A549 (cell line): ENCODE results near the gene POMGNT2. TPM values are rescaled to one million over a fixed set of nuclear protein-coding genes. Genes with fewer than 3 reads are reported as not detected.
A peak's percentile ranks its signal among the peaks of the same experiment; 100 is the strongest.

ENCODE experiments used
- ATAC-seq, 2 experiments: fragments of 200-7000 bp in 1 of 2; fragments of >200 bp in 1 of 2; cut with Nextera tagmentation in 1 of 2; cut with Tn5 transposase in 1 of 2; 3 replicates each; pipeline versions ENCODE4 v1.8.0 to v1.9.1; 2018 to 2020; ENCODE audit warnings: mild to moderate bottlenecking in 1 of 2, moderate library complexity in 1 of 2
- CTCF ChIA-PET: fragments of 300-600 bp; sonication (Branson Sonifier 250); formaldehyde crosslinking; extraction: SDS; loops from one replicate; lab custom pipeline; 2021; ENCODE audit warnings: antibody characterized with exemption, inconsistent platforms; lab: Yijun Ruan, JAX
- POLR2A ChIA-PET: fragments of 350-600 bp; formaldehyde crosslinking; extraction: SDS; loops from one replicate; lab custom pipeline; 2021; ENCODE audit warnings: antibody characterized with exemption, inconsistent platforms; lab: Yijun Ruan, JAX
- DNase-seq, 2 experiments: peaks; one replicate each; pipeline versions ENCODE4 v3.0.0 to v3.0.0-alpha.2; 2011 to 2016; ENCODE audit warnings: low read depth in 1 of 2, low spot score in 1 of 2
- FAIRE-seq: peaks from 2 replicates; lab custom pipeline; 2011; peaks lifted over from hg19 to GRCh38; lab: Jason Lieb, UNC
- H3K27ac ChIP-seq, 2 experiments: fragments of >200 bp; sonication (Bioruptor Twin); formaldehyde crosslinking; 3 replicates each; pipeline ENCODE4 v1.5.1; 2016 to 2017
- H3K4me1 ChIP-seq: fragments of >200 bp; sonication (Bioruptor Twin); formaldehyde crosslinking; 3 replicates; pipeline ENCODE4 v1.6.1; 2016
- H3K4me2 ChIP-seq: fragments of >200 bp; sonication (Bioruptor Twin); formaldehyde crosslinking; 3 replicates; pipeline ENCODE4 v1.6.1; 2016
- H3K4me3 ChIP-seq: fragments of >200 bp; sonication (Bioruptor Twin); formaldehyde crosslinking; 3 replicates; pipeline ENCODE4 v1.5.1; 2016
- H3K9me3 ChIP-seq: fragments of >200 bp; sonication (Bioruptor Twin); formaldehyde crosslinking; 3 replicates; pipeline ENCODE4 v1.6.1; 2016
- CEBPB ChIP-seq, 2 experiments: fragments of >200 bp in 1 of 2; sonication (Bioruptor Twin) in 1 of 2; formaldehyde crosslinking in 1 of 2; IDR thresholded peaks; 2 replicates each; pipeline ENCODE4 v1.6.1; 2012 to 2016
- EHF ChIP-seq: fragments of 250-450 bp; sonication (Bioruptor Pico); IDR thresholded peaks from 2 replicates; pipeline ENCODE4 v1.5.0; 2020; ENCODE audit warnings: mild to moderate bottlenecking
- EHMT2 ChIP-seq: fragments of 200-600 bp; sonication (generic); IDR thresholded peaks from 2 replicates; pipeline ENCODE4 v1.6.1; 2016; ENCODE audit warnings: antibody characterized with exemption, low read depth, mild to moderate bottlenecking, moderate library complexity
- FOSL2 ChIP-seq, 2 experiments: fragments of 450-650 bp in 1 of 2; fragments of >200 bp in 1 of 2; sonication (Bioruptor Twin) in 1 of 2; formaldehyde crosslinking; IDR thresholded peaks; 2 replicates each; pipeline versions ENCODE4 v1.5.0 to v1.6.1; 2016 to 2020; ENCODE audit warnings: mild to moderate bottlenecking in 1 of 2, moderate library complexity in 1 of 2
- FOXS1 ChIP-seq: fragments of 250-450 bp; sonication (Bioruptor Pico); IDR thresholded peaks from 2 replicates; pipeline ENCODE4 v1.5.0; 2020; ENCODE audit warnings: mild to moderate bottlenecking, moderate library complexity
- GATA3 ChIP-seq: IDR thresholded peaks from 2 replicates; pipeline ENCODE4 v1.6.1; 2012; ENCODE audit warnings: borderline replicate concordance
- HDAC2 ChIP-seq: fragments of 200-600 bp; sonication (generic); IDR thresholded peaks from 2 replicates; pipeline ENCODE4 v1.6.1; 2016
- KDM5A ChIP-seq: fragments of 200-600 bp; sonication (generic); IDR thresholded peaks from 2 replicates; pipeline ENCODE4 v1.6.1; 2016; ENCODE audit warnings: antibody characterized with exemption, mild to moderate bottlenecking
- NFE2L2 ChIP-seq: fragments of 150-350 bp; conservative IDR thresholded peaks from 2 replicates; pipeline ENCODE4 v1.6.1; 2014; ENCODE audit warnings: low read length
- NPAS2 ChIP-seq: fragments of 250-450 bp; sonication (Bioruptor Pico); IDR thresholded peaks from 2 replicates; pipeline ENCODE4 v1.8.0; 2022; ENCODE audit warnings: mild to moderate bottlenecking, moderate library complexity, borderline replicate concordance
- NR3C1 ChIP-seq: fragments of >200 bp; sonication (Bioruptor Twin); formaldehyde crosslinking; IDR thresholded peaks from 3 replicates; pipeline ENCODE4 v1.6.1; 2017
- POLR2AphosphoS2 ChIP-seq: conservative IDR thresholded peaks from 2 replicates; pipeline ENCODE4 v1.6.1; 2012; ENCODE audit warnings: low read length, improper control_type of control experiment, inconsistent platforms
- RAD21 ChIP-seq, 2 experiments: fragments of >200 bp in 1 of 2; sonication (Bioruptor Twin) in 1 of 2; formaldehyde crosslinking in 1 of 2; IDR thresholded peaks in 1 of 2; conservative IDR thresholded peaks in 1 of 2; 2 replicates in 1 of 2; 3 replicates in 1 of 2; pipeline ENCODE4 v1.6.1; 2012 to 2018; ENCODE audit warnings: inconsistent platforms in 1 of 2
- RNF2 ChIP-seq: fragments of 200-600 bp; sonication (generic); IDR thresholded peaks from 2 replicates; pipeline ENCODE4 v1.6.1; 2016; ENCODE audit warnings: low read depth, mild to moderate bottlenecking, antibody characterized with exemption, moderate library complexity, borderline replicate concordance
- TP53 ChIP-seq: fragments of 250-450 bp; sonication (Bioruptor Pico); IDR thresholded peaks from 2 replicates; pipeline ENCODE4 v1.5.0; 2021; ENCODE audit warnings: mild to moderate bottlenecking, moderate library complexity
- ZC3H11A ChIP-seq: fragments of 450-650 bp; IDR thresholded peaks from 2 replicates; pipeline ENCODE4 v1.6.1; 2014; ENCODE audit warnings: antibody characterized with exemption, mild to moderate bottlenecking
- ZFP36 ChIP-seq: fragments of 450-650 bp; IDR thresholded peaks from 2 replicates; pipeline ENCODE4 v1.6.1; 2014; ENCODE audit warnings: borderline replicate concordance; ENCODE audit not compliant: partially characterized antibody
- ZSCAN20 ChIP-seq: fragments of 250-450 bp; sonication (Bioruptor Pico); IDR thresholded peaks from 2 replicates; pipeline ENCODE4 v1.8.0; 2022; ENCODE audit warnings: mild to moderate bottlenecking, moderate library complexity
- WGBS: methylation state at CpG from one replicate; pipeline ENCODE4 v1.1.6; 2017; ENCODE audit errors: missing lambda C conversion rate; 5-methylcytosine and 5-hydroxymethylcytosine counted together
- polyA plus RNA-seq, 4 experiments: library from polyadenylated mRNA; depleted of rRNA in 3 of 4; stranded (reverse); fragments of >200 nt; fragmentation: RNase III in 1 of 4; extraction: RNeasy Plus Mini Kit Qiagen cat#74134 plus additional on column Dnase treatment in 1 of 4; gene quantifications; 2 replicates in 3 of 4; 3 replicates in 1 of 4; pipeline ENCODE4 v1.2.3, GENCODE V29; 2011 to 2017
- TF ChIP-seq, protein P1 (sequence below): fragments of 250-450 bp; sonication (Bioruptor Pico); IDR thresholded peaks from 2 replicates; pipeline ENCODE4 v1.5.0; 2021; ENCODE audit warnings: mild to moderate bottlenecking, moderate library complexity, borderline replicate concordance
- TF ChIP-seq, protein P2 (sequence below): fragments of 200-600 bp; sonication (generic); IDR thresholded peaks from 2 replicates; pipeline ENCODE4 v1.6.1; 2016; ENCODE audit warnings: antibody characterized with exemption, mild to moderate bottlenecking, moderate library complexity
- TF ChIP-seq, protein P3 (sequence below): fragments of >200 bp; sonication (Bioruptor Twin); formaldehyde crosslinking; IDR thresholded peaks from 3 replicates; pipeline ENCODE4 v1.6.1; 2016
- TF ChIP-seq, protein P4 (sequence below): fragments of 150-350 bp; IDR thresholded peaks from 2 replicates; pipeline ENCODE4 v1.6.1; 2014; ENCODE audit warnings: low read depth, mild to moderate bottlenecking, low read length

Gene POMGNT2
- polyA plus RNA-seq, 2 of the 4 experiments (the other 2 are of a cell fraction): 7.9 to 9.6 TPM

DNA sequence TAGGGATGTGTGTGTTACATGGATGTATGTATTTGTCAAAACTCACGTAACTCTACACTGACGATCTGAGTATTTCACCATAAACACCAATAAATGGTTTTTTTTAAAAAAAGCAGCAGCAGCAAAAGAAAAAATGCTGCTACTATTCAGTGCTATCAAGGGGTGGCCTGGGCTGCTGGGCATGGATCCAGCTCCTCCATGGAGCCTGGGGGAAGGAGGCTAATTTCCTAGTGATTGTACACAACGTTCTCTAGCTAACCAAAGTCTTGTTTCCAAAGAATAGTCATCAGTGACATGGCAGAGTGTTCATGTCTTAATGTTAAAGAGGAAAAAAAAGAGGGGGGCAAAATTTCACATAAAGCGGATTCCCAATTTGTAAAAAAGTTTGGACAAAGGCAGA, 29.0 kb downstream of the POMGNT2 start:
- no peak for FAIRE-seq
- no peak for TF ChIP-seq RAD21 (conservative IDR thresholded peaks at IDR 0.05 in 1 of 2, IDR thresholded peaks at IDR 0.05 in 1 of 2)
- TF ChIP-seq RNF2: no peak
- no peak for TF ChIP-seq NPAS2
- TF ChIP-seq ZSCAN20 (CRISPR knock-in tag): no peak
- no peak for TF ChIP-seq EHMT2
- no peak for TF ChIP-seq NR3C1
- no peak for TF ChIP-seq EHF
- no peak for TF ChIP-seq KDM5A
- TF ChIP-seq ZC3H11A: no peak
- no peak for TF ChIP-seq FOSL2 (IDR thresholded peaks at IDR 0.05)
- no peak for TF ChIP-seq FOSL2 (CRISPR knock-in tag; IDR thresholded peaks at IDR 0.05)
- TF ChIP-seq CEBPB (IDR thresholded peaks at IDR 0.05): no peak
- TF ChIP-seq POLR2AphosphoS2: no peak
- TF ChIP-seq GATA3: no peak
- Histone ChIP-seq H3K4me2 (no peak overlapping the region), H3K4me1 (no peaks in the 10 kb centered on the region), H3K4me3 (no peak overlapping the region), H3K27ac (no peak overlapping the region), H3K9me3 (no peaks in the 10 kb centered on the region)
- DNase-seq: no peak
- ChIA-PET POLR2A (no interaction called here), CTCF (no interaction called here)
- no peak for ATAC-seq
- WGBS: 92% methylated on average over 4 of the region's 4 CpGs

DNA sequence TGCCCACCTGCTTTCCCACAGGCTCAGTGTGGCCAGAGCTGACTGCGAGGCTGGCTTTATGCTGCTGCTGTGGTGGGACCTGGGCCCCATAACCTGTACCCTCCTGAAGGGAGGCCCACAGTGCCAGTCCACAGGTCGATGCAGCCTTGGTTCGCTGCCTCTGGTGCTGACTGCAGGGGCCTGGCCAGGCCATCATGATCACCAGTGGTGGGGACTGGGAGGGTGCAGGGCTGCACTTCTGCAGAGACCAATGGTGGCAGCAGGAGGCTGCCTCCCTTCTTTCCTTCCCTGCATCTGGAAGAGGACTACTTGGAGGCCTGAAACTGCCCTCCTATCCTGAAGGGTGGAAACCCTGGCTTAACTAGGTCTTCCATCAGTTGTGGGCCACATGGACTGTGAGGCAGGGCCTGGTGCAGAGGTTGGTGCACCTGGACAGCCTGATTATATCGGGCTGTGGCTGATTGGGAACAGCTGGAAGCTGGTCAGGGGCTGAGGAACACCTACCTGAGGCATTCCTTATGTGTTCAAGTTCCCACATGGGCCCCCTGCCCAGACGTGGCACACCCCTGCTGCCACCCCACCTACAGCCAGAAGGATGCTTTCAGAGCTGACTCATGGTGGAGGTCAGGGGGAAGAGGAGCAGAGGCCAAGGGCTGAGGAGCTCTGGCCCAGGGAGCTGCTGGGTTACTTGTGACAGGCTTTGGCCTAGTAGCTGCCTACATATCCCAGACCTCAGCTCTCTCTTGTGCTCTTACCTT, 29.8 kb downstream of the POMGNT2 start:
- ChIA-PET CTCF (no interaction called here), POLR2A (no interaction called here)
- H3K4me3 ChIP-seq: no peak overlapping the region
- no peak for FAIRE-seq
- H3K4me1 ChIP-seq: no peaks in the 10 kb centered on the region
- no peak overlapping the region for H3K27ac ChIP-seq
- no peaks in the 10 kb centered on the region for H3K9me3 ChIP-seq
- no peak overlapping the region for H3K4me2 ChIP-seq
- ATAC-seq: 0 out of 6 replicates have a peak, but pooled peaks of 1 of the 2 experiments have one; percentile 39
- 50% methylated on average over 2 of the region's 5 CpGs for WGBS
- TF ChIP-seq HDAC2 (no peak), RAD21 (conservative IDR thresholded peaks at IDR 0.05 in 1 of 2, IDR thresholded peaks at IDR 0.05 in 1 of 2) (no peak), CEBPB (IDR thresholded peaks at IDR 0.05) (no peak), FOXS1 (no peak), POLR2AphosphoS2 (no peak), TP53 (no peak), ZFP36 (no peak), NFE2L2 (no peak), GATA3 (no peak)
- TF ChIP-seq, protein P1, sequence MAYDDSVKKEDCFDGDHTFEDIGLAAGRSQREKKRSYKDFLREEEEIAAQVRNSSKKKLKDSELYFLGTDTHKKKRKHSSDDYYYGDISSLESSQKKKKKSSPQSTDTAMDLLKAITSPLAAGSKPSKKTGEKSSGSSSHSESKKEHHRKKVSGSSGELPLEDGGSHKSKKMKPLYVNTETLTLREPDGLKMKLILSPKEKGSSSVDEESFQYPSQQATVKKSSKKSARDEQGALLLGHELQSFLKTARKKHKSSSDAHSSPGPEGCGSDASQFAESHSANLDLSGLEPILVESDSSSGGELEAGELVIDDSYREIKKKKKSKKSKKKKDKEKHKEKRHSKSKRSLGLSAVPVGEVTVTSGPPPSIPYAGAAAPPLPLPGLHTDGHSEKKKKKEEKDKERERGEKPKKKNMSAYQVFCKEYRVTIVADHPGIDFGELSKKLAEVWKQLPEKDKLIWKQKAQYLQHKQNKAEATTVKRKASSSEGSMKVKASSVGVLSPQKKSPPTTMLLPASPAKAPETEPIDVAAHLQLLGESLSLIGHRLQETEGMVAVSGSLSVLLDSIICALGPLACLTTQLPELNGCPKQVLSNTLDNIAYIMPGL (CRISPR knock-in tag): no peak
- TF ChIP-seq, protein P2, sequence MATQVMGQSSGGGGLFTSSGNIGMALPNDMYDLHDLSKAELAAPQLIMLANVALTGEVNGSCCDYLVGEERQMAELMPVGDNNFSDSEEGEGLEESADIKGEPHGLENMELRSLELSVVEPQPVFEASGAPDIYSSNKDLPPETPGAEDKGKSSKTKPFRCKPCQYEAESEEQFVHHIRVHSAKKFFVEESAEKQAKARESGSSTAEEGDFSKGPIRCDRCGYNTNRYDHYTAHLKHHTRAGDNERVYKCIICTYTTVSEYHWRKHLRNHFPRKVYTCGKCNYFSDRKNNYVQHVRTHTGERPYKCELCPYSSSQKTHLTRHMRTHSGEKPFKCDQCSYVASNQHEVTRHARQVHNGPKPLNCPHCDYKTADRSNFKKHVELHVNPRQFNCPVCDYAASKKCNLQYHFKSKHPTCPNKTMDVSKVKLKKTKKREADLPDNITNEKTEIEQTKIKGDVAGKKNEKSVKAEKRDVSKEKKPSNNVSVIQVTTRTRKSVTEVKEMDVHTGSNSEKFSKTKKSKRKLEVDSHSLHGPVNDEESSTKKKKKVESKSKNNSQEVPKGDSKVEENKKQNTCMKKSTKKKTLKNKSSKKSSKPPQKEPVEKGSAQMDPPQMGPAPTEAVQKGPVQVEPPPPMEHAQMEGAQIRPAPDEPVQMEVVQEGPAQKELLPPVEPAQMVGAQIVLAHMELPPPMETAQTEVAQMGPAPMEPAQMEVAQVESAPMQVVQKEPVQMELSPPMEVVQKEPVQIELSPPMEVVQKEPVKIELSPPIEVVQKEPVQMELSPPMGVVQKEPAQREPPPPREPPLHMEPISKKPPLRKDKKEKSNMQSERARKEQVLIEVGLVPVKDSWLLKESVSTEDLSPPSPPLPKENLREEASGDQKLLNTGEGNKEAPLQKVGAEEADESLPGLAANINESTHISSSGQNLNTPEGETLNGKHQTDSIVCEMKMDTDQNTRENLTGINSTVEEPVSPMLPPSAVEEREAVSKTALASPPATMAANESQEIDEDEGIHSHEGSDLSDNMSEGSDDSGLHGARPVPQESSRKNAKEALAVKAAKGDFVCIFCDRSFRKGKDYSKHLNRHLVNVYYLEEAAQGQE: no peak
- TF ChIP-seq, protein P3, sequence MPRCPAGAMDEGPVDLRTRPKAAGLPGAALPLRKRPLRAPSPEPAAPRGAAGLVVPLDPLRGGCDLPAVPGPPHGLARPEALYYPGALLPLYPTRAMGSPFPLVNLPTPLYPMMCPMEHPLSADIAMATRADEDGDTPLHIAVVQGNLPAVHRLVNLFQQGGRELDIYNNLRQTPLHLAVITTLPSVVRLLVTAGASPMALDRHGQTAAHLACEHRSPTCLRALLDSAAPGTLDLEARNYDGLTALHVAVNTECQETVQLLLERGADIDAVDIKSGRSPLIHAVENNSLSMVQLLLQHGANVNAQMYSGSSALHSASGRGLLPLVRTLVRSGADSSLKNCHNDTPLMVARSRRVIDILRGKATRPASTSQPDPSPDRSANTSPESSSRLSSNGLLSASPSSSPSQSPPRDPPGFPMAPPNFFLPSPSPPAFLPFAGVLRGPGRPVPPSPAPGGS: no peak
- TF ChIP-seq, protein P4, sequence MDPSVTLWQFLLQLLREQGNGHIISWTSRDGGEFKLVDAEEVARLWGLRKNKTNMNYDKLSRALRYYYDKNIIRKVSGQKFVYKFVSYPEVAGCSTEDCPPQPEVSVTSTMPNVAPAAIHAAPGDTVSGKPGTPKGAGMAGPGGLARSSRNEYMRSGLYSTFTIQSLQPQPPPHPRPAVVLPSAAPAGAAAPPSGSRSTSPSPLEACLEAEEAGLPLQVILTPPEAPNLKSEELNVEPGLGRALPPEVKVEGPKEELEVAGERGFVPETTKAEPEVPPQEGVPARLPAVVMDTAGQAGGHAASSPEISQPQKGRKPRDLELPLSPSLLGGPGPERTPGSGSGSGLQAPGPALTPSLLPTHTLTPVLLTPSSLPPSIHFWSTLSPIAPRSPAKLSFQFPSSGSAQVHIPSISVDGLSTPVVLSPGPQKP: no peak
- no peak for DNase-seq
